Endodermal cell (in vitro differentiated cells): ENCODE results near the gene ALDH7A1. TPM values are rescaled to one million over a fixed set of nuclear protein-coding genes. Genes with fewer than 3 reads are reported as not detected.

Source experiments
- DNase-seq: peaks from one replicate; pipeline ENCODE4 v3.0.0-alpha.2; 2017
- H3K27ac ChIP-seq: 2 replicates; pipeline ENCODE4 v1.5.1; 2013; ENCODE audit warnings: mild to moderate bottlenecking, low read depth, low read length, moderate library complexity
- H3K27me3 ChIP-seq: 2 replicates; pipeline ENCODE4 v1.6.1; 2013; ENCODE audit warnings: mild to moderate bottlenecking, low read length, moderate library complexity; ENCODE audit not compliant: insufficient read depth, control insufficient read depth, poor library complexity, severe bottlenecking
- H3K36me3 ChIP-seq: 2 replicates; pipeline ENCODE4 v1.7.0; 2013; ENCODE audit warnings: mild to moderate bottlenecking, low read length, moderate library complexity; ENCODE audit not compliant: control insufficient read depth, insufficient read depth
- H3K4me1 ChIP-seq: one replicate; pipeline ENCODE4 v1.7.0; 2013; ENCODE audit warnings: low read length; ENCODE audit not compliant: control insufficient read depth, insufficient read depth
- H3K4me3 ChIP-seq: 2 replicates; pipeline ENCODE4 v1.5.1; 2013; ENCODE audit warnings: mild to moderate bottlenecking, low read length, moderate library complexity
- H3K9ac ChIP-seq: 2 replicates; pipeline ENCODE4 v1.6.1; 2013; ENCODE audit warnings: mild to moderate bottlenecking, low read length, moderate library complexity; ENCODE audit not compliant: poor library complexity, severe bottlenecking; ENCODE audit errors: extremely low read depth
- H3K9me3 ChIP-seq: 2 replicates; pipeline ENCODE4 v1.6.1; 2013; ENCODE audit warnings: mild to moderate bottlenecking, low read length, moderate library complexity; ENCODE audit not compliant: control insufficient read depth
- H3K27ac Mint-ChIP-seq: 2 replicates; pipeline ENCODE4 v1.8.0; 2020; ENCODE audit warnings: mixed read lengths
- H3K27me3 Mint-ChIP-seq: 2 replicates; pipeline ENCODE4 v1.8.0; 2021; ENCODE audit warnings: mild to moderate bottlenecking, mixed read lengths; ENCODE audit not compliant: insufficient read depth
- H3K36me3 Mint-ChIP-seq: 2 replicates; pipeline ENCODE4 v1.8.0; 2020; ENCODE audit warnings: low read depth, mixed read lengths
- H3K4me1 Mint-ChIP-seq: 2 replicates; pipeline ENCODE4 v1.8.0; 2020; ENCODE audit warnings: mixed read lengths
- H3K4me3 Mint-ChIP-seq: 2 replicates; pipeline ENCODE4 v1.8.0; 2020; ENCODE audit warnings: mild to moderate bottlenecking, moderate library complexity, mixed read lengths
- H3K9me3 Mint-ChIP-seq: 2 replicates; pipeline ENCODE4 v1.8.0; 2020; ENCODE audit warnings: mild to moderate bottlenecking, mixed read lengths
- WGBS, 2 experiments: methylation state at CpG; one replicate each; pipeline versions ENCODE4 v1.1.5 to v1.1.7; 2013; ENCODE audit warnings: missing lambda C conversion rate in 2 of 2, mixed read lengths in 1 of 2; ENCODE audit not compliant: insufficient coverage in 1 of 2, insufficient read length in 1 of 2; 5-methylcytosine and 5-hydroxymethylcytosine counted together
- total RNA-seq, 2 donors: library from RNA; stranded (reverse); fragmentation: NEBNext Ultra II Directional in 1 of 2; extraction: Animal tissue kit (Norgen Biotek cat#: 25700) in 1 of 2; gene quantifications; 2 replicates in 1 of 2; 3 replicates in 1 of 2; pipeline ENCODE4 v1.2.1, GENCODE V29; 2021
- TF ChIP-seq, protein P1 (sequence below): fragments of 200-600 bp; sonication (generic); conservative IDR thresholded peaks from 2 replicates; pipeline ENCODE4 v1.5.0; 2021; ENCODE audit warnings: antibody characterized with exemption, mild to moderate bottlenecking

Gene ALDH7A1
- total RNA-seq, 2 donors from 2014 or later, result 133 to 192 TPM

GRCh38 chr5:126636956-126637355, 41.9 kb upstream of the ALDH7A1 start:
- 80 to 96% methylated on average over 1 of the region's 1 CpG for WGBS, 2 experiments

DNA sequence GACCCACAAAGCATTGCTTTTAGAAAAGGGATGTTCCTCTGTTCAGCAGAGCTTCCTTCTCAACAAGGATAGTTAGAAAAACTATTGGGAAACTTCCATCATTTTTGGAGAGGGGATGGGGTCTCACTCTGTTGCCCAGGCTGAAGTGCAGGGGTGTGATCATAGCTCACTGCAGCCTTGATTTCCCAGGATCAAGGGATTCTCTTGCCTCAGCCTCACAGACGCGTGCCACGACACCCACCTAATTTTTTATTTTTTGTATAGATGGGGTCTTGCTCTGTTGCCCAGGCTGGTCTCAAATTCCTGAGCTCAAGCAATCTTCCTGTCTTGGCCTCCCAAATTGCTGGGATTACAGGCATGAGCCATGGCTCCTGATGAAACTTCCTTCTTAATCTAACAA, 40.6 kb upstream of the ALDH7A1 start:
- Mint-ChIP-seq H3K27me3 (no peaks in the 10 kb centered on the region), H3K4me3 (no peak overlapping the region), H3K4me1 (no peaks in the 10 kb centered on the region), H3K36me3 (no peaks in the 10 kb centered on the region), H3K27ac (no peak overlapping the region), H3K9me3 (peaks cover 2% of the 10 kb centered on the region)
- no peaks in the 10 kb centered on the region for H3K36me3 ChIP-seq
- H3K9ac ChIP-seq, result no peak overlapping the region
- H3K27ac ChIP-seq, result no peak overlapping the region
- 89% methylated on average over 3 of the region's 3 CpGs; no CpG with 5 or more reads in 1 of the 2 experiments for WGBS, 2 experiments
- no peaks in the 10 kb centered on the region for H3K9me3 ChIP-seq
- no peaks in the 10 kb centered on the region for H3K4me1 ChIP-seq
- no peak overlapping the region for H3K4me3 ChIP-seq
- TF ChIP-seq, protein P1, sequence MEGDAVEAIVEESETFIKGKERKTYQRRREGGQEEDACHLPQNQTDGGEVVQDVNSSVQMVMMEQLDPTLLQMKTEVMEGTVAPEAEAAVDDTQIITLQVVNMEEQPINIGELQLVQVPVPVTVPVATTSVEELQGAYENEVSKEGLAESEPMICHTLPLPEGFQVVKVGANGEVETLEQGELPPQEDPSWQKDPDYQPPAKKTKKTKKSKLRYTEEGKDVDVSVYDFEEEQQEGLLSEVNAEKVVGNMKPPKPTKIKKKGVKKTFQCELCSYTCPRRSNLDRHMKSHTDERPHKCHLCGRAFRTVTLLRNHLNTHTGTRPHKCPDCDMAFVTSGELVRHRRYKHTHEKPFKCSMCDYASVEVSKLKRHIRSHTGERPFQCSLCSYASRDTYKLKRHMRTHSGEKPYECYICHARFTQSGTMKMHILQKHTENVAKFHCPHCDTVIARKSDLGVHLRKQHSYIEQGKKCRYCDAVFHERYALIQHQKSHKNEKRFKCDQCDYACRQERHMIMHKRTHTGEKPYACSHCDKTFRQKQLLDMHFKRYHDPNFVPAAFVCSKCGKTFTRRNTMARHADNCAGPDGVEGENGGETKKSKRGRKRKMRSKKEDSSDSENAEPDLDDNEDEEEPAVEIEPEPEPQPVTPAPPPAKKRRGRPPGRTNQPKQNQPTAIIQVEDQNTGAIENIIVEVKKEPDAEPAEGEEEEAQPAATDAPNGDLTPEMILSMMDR, result no peak
- H3K27me3 ChIP-seq, result no peaks in the 10 kb centered on the region
- no peak for DNase-seq

More at GRCh38 chr5:126636956-126637355, 41.9 kb upstream of the ALDH7A1 start:
- Histone ChIP-seq H3K9ac (no peak overlapping the region), H3K36me3 (no peaks in the 10 kb centered on the region), H3K4me1 (no peaks in the 10 kb centered on the region), H3K27ac (no peak overlapping the region), H3K4me3 (no peak overlapping the region), H3K27me3 (no peaks in the 10 kb centered on the region), H3K9me3 (no peaks in the 10 kb centered on the region)
- DNase-seq, result no peak
- Mint-ChIP-seq H3K4me3 (no peak overlapping the region), H3K9me3 (peaks cover 2% of the 10 kb centered on the region), H3K4me1 (no peaks in the 10 kb centered on the region), H3K36me3 (no peaks in the 10 kb centered on the region), H3K27me3 (no peaks in the 10 kb centered on the region), H3K27ac (no peak overlapping the region)
- TF ChIP-seq, protein P1, result no peak

- Mint-ChIP-seq H3K27ac (no peak overlapping the region), H3K27me3 (no peaks in the 10 kb centered on the region), H3K9me3 (peaks cover 2% of the 10 kb centered on the region), H3K4me1 (no peaks in the 10 kb centered on the region), H3K4me3 (no peak overlapping the region), H3K36me3 (no peaks in the 10 kb centered on the region)
- H3K4me3 ChIP-seq, result no peak overlapping the region
- TF ChIP-seq, protein P1, result no peak
- H3K36me3 ChIP-seq, result no peaks in the 10 kb centered on the region
- H3K4me1 ChIP-seq, result no peaks in the 10 kb centered on the region
- no peaks in the 10 kb centered on the region for H3K9me3 ChIP-seq
- H3K27me3 ChIP-seq, result no peaks in the 10 kb centered on the region
- no peak overlapping the region for H3K9ac ChIP-seq
- no peak overlapping the region for H3K27ac ChIP-seq
- 92 to 95% methylated on average over 4 of the region's 4 CpGs for WGBS, 2 experiments
- DNase-seq, result no peak
Measured at GRCh38 chr5:126633552-126633951, 38.5 kb upstream of the ALDH7A1 start.
